Ovary (tissue), 3 donors: ENCODE measurements around the gene PRCD.

ENCODE experiments used
- CTCF ChIP-seq, 3 donors: fragments of 450-650 bp in 2 of 3; fragments of 200-600 bp in 1 of 3; IDR thresholded peaks; one replicate each; pipeline versions ENCODE4 v1.5.1 to v1.8.0; 2016 to 2022; ENCODE audit warnings: antibody characterized with exemption in 3 of 3, mild to moderate bottlenecking in 1 of 3
- EP300 ChIP-seq: sonication (generic); formaldehyde crosslinking; IDR thresholded peaks from one replicate; pipeline ENCODE4 v1.6.1; 2017; ENCODE audit warnings: antibody characterized with exemption
- POLR2A ChIP-seq: fragments of 450-650 bp; IDR thresholded peaks from one replicate; pipeline ENCODE4 v1.6.1; 2017; ENCODE audit warnings: antibody characterized with exemption, mild to moderate bottlenecking, moderate library complexity
- donor health status: DM: no; HTN: no; CAD: no.

GRCh38 chr17:76542566-76542971, 2.7 kb downstream of the PRCD start:
- TF ChIP-seq CTCF (IDR thresholded peaks at IDR 0.05), result no peak
- no peak for TF ChIP-seq POLR2A
- no peak for TF ChIP-seq EP300
